Cerebellar nuclear complex (tissue), 1 donor: ENCODE measurements around the gene RNF17.
"Not testable (repeated sequence)": the region's sequence is repeated elsewhere in the genome, so short reads cannot be mapped to it uniquely, and the experiment has no call there.

Experiments
- DNase-seq, 2 experiments: peaks; one replicate each; lab custom pipeline; 2025; lab: John Stamatoyannopoulos, UW

The RNF17 gene, protein sequence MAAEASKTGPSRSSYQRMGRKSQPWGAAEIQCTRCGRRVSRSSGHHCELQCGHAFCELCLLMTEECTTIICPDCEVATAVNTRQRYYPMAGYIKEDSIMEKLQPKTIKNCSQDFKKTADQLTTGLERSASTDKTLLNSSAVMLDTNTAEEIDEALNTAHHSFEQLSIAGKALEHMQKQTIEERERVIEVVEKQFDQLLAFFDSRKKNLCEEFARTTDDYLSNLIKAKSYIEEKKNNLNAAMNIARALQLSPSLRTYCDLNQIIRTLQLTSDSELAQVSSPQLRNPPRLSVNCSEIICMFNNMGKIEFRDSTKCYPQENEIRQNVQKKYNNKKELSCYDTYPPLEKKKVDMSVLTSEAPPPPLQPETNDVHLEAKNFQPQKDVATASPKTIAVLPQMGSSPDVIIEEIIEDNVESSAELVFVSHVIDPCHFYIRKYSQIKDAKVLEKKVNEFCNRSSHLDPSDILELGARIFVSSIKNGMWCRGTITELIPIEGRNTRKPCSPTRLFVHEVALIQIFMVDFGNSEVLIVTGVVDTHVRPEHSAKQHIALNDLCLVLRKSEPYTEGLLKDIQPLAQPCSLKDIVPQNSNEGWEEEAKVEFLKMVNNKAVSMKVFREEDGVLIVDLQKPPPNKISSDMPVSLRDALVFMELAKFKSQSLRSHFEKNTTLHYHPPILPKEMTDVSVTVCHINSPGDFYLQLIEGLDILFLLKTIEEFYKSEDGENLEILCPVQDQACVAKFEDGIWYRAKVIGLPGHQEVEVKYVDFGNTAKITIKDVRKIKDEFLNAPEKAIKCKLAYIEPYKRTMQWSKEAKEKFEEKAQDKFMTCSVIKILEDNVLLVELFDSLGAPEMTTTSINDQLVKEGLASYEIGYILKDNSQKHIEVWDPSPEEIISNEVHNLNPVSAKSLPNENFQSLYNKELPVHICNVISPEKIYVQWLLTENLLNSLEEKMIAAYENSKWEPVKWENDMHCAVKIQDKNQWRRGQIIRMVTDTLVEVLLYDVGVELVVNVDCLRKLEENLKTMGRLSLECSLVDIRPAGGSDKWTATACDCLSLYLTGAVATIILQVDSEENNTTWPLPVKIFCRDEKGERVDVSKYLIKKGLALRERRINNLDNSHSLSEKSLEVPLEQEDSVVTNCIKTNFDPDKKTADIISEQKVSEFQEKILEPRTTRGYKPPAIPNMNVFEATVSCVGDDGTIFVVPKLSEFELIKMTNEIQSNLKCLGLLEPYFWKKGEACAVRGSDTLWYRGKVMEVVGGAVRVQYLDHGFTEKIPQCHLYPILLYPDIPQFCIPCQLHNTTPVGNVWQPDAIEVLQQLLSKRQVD (N-terminal part only)

DNA sequence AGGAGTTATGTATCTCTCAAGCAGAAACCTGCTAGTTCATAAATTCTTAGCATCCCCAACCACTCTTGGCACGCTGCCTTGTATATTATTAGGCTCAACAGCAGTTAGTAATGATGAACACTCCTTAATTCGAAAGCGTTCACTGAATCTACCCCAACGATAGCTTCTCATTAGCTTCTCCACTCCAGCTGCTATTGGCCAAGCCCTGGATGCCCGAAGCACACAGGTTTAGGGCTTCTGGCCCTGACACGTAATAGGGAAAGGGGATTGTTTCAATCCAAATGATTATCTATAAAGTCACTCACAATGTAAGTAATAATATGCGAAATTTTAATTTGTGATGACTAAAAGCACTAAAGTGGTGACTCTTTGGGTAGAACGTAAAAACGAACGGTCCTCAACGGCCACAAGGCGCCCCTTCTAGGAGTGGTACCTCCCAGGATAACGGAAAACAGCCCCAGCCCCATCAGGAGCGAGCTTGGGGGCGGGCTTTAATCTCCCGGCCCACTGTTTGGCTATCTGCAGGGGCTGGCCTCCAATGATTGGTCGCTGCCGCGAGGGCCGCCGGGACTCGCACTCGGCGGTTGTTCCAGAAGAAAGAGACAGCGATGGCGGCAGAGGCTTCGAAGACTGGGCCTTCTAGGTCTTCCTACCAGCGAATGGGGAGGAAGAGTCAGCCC is at the start of gene RNF17:
RNF17 (plus strand) TSS at position 574 of the 680 bp plus-strand sequence; CDS start at position 609, 35 bp downstream.
- DNase-seq, result no peak

- DNase-seq, result no peak
These were observed 48.0 kb upstream of the RNF17 start for GRCh38 chr13:24716011-24716410.

- no peak for DNase-seq
These were observed 47.5 kb upstream of the RNF17 start for GRCh38 chr13:24716446-24716845.

DNA sequence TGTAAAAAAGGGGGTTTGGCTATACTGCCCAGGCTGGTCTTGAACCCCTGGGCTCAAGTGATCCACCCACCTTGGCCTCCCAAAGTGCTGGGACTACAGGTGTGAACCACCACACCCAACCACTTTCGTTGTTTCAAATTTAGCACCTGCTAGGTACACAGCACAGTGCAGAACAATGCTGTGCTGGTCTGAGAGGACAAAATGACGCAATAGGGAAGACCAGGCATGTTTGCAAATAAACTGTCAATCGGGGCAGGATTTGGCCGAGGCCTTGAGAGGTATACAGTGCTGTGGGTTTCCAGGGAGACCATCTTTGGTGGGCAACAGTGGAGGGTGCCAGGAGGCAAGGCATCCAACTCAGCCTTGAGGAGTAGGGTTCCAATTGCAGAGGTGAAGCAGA is 46.8 kb upstream of the RNF17 start:
- DNase-seq, result no peak

DNA sequence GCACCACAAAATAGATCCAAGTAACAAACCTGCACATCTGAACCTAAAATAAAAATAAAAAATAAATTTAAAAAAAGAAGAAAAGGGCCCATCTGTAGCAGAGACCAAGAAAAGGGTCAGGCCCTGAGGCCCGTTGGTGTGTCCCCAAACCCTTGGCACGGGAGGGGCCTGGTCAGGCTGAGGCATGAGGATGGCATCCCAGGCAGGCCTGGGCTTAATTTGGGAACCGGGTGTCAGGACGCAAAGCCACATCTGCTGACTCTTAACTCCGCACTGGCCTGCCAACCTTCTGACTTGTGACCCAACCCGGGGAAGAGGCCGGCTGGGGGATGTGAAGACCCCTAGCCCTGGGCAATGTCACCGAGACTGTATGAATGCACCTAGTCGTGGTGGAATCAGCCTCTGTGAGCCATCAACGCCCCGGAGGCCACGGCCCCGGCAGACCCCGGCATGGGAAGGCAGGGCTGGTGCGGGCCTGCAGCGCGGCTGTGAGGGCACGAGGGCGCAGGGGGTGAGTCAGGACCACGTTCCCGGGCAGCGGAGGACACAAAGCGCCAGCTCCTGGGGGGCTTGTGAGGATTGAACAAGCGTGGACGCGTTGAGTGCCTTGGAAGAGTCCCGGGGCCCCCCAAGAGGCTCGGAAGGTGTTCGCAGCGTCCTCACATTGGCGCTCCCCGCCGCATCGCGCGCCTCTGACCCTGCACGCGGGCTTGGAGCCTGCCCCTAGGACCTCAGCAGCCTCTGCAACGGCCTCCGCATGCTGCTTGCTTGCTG is 45.6 kb upstream of the RNF17 start:
- DNase-seq, result no peak

GRCh38 chr13:24719139-24719538 is 44.8 kb upstream of the RNF17 start:
- DNase-seq, result no peak

- no peak for DNase-seq
These were observed 40.8 kb upstream of the RNF17 start for GRCh38 chr13:24723206-24723605.

DNA sequence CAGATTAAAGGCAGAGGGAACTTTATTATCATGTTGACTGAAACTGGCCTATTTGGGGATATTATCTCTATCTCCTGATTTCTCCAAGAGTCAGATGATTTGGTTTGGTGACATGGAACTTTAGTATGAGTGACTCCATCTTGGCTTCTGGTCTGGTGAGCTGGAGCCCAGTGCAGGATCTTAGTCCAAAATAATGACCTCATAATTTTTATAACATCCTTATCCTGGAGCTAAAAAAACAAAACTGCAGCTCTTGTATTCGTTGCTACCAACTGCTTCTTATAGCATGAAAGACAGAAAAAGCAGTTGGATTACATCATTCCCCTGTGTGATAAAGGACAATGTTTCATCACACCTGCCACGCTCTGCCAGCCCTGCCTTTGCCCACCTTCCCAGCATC is 39.3 kb upstream of the RNF17 start:
- no peak for DNase-seq

DNA sequence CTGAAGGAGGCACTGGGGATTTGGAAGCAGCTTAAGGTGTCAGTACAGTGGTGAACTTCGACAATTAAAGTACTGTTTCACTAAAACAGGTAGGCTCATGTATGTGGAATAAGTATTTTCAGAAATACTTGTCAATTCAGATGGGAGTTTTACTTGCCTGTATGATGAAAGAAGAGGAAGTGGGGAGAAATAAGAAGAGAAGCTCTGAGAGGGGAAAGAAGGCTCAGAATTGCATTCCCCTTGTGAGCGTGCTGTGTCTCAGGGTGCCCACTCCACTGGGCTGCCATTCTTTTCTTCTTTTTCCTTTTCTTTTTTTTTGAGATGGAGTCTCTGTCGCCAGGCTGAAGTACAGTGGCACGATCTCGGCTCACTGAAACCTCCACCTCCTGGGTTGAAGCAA is 38.6 kb upstream of the RNF17 start:
- no peak for DNase-seq

DNA sequence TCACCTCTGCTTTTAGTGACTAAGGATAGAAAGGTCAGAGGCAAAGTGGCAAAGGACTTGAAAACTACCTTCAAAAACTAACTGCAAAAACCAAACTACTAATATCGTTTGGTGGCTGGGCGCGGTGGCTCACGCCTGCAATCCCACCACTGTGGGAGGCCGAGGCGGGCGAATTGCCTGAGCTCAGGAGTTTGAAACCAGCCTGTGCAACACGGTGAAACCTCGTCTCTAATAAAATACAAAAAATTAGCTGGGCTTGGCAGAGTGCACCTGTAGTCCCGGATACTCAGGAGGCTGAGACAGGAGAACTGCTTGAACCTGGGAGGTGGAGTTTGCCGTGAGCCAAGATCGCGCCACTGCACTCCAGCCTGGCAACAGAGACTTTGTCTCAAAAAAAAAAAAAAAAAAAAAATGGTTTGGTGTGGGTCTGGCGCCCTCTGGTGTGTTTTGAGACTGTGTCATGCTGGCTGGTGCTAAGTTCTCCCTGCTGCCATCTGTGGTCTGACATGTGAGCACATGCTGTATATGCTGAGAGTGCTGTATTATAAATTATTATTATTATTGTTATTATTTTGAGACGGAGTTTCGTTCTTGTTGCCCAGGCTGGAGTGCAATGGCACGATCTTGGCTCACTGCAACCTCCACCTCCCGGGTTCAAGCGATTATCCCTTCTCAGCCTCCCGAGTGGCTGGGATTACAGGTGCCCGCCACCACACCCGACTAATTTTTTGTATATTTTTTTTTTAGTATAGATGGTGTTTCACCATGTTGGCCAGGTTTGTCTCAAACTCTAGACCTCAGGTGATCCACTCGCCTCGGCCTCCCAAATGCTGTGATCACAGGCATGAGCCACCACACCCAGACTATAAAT is 36.0 kb upstream of the RNF17 start:
- DNase-seq, result no peak

- not testable (repeated sequence) for DNase-seq
These were observed 32.9 kb upstream of the RNF17 start for GRCh38 chr13:24730873-24731567.

DNA sequence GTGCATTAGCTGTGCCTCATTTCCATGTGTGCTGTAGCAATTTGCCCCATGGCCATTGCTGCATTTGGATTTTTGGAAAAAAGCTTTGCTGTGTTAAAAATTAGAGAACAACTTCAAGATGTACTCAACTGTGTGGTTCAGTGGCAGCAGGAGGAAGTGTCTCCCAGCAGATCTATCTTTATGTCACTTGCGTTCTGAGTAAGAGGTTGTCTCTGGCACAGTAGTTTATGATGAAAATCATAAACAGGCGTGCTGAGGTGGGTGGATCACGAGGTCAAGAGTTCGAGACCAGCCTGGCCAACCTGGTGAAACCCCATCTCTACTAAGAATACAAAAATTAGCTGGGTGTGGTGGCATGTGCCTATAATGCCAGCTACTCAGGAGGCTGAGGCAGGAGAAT is 29.0 kb upstream of the RNF17 start:
- DNase-seq, result no peak

- no peak for DNase-seq
These were observed 26.9 kb upstream of the RNF17 start for GRCh38 chr13:24737042-24737441.

- DNase-seq, result no peak
These were observed 25.6 kb upstream of the RNF17 start for GRCh38 chr13:24738366-24738847.

DNA sequence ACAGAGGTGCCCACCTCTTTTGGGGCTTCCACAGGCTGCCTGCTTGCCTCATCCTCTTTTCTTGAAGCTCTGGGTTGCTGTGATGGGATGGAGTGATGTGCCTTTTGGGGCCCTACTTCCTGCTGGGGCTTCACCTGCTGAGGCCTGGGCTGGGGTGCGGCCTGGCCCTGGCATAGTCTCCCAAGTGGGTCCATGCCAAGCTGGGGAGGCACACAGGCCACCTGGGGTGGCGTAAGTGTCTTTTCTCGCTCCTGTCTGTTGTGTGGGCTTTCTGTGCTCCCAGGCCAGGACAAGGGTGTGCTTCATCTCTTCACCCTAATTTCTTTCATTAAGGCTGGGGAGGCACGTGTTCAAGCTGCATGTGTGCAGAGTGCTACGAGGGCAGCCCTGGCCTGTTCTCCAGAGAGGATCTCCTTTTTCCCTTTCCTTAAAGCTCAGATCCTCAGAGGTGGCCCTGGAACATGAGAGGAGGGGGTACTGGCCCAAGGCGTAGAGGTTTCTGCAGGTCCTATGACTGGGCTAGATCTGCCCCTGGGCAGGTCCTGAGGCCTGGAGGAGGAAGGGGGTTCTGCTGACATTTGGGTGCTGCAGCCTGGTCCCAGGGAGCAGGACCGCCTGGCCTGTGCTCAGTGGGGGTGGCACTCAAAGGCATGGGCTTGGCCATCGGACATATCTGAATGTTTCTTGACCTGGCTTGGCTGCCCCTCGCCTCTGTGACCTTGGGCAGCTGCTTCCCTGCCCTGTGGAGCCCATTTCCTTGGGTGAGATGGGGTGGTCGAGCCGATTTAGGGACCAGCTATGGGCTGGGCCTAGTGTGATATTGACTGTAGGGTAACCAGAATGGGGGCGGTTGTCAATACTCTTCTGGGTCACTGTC is 23.7 kb upstream of the RNF17 start:
- DNase-seq, result no peak

- DNase-seq, result no peak
These were observed 22.8 kb upstream of the RNF17 start for GRCh38 chr13:24741016-24741662.

DNA sequence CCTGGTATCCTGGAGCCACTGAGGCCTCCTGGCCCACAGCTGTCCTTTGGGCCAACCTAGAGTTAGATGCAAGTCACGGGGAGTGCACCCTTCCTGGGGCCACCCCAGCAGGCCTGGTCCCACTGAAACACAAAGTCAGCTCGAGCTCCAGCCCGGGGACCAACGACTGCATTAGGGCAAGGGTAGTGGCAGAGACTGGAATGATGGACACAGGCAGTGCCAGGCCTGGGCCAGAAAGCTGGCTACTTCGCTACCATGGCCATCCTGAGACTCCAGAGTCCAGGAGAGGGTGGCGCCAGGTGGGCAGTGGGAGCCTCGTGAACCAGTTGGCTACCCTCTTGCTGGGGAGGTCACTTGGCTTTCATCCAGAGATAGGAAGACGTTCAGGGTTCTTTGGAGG is 22.2 kb upstream of the RNF17 start:
- DNase-seq, result no peak
